OCI-LY1 (cell line): Measurements from ENCODE around the gene NAPG.

Source experiments
- H2AFZ ChIP-seq: fragments of 200-600 bp; sonication (generic), shearing (Covaris generic); 2 replicates; pipeline ENCODE4 v1.6.0; 2014; ENCODE audit warnings: antibody characterized with exemption, mild to moderate bottlenecking, low read length
- H3F3A ChIP-seq: fragments of 200-600 bp; sonication (generic), shearing (Covaris generic); 2 replicates; pipeline ENCODE4 v1.6.0; 2014; ENCODE audit warnings: mild to moderate bottlenecking, antibody characterized with exemption, low read length, moderate library complexity; ENCODE audit not compliant: insufficient read depth
- H3K27ac ChIP-seq: fragments of 200-600 bp; sonication (generic); 2 replicates; pipeline ENCODE4 v1.5.1; 2014; ENCODE audit warnings: low read length, mixed run types, mild to moderate bottlenecking, low read depth; ENCODE audit not compliant: poor library complexity, severe bottlenecking
- H3K27me3 ChIP-seq: fragments of 200-600 bp; sonication (generic); 2 replicates; pipeline ENCODE4 v1.6.0; 2014; ENCODE audit warnings: antibody characterized with exemption, mild to moderate bottlenecking, low read length, moderate library complexity; ENCODE audit not compliant: insufficient read depth
- H3K36me3 ChIP-seq: fragments of 200-600 bp; sonication (generic); 2 replicates; pipeline ENCODE4 v1.6.1; 2014; ENCODE audit warnings: mild to moderate bottlenecking, antibody characterized with exemption, low read length, moderate library complexity, mixed read lengths; ENCODE audit not compliant: insufficient read depth
- H3K4me1 ChIP-seq: fragments of 200-600 bp; sonication (generic); 2 replicates; pipeline ENCODE4 v1.5.1; 2014; ENCODE audit warnings: mild to moderate bottlenecking, low read length, moderate library complexity; ENCODE audit not compliant: insufficient read depth, severe bottlenecking
- H3K4me2 ChIP-seq: fragments of 200-600 bp; sonication (generic), shearing (Covaris generic); 2 replicates; pipeline ENCODE4 v1.6.1; 2014; ENCODE audit warnings: low read length
- H3K4me3 ChIP-seq: fragments of 200-600 bp; sonication (generic); 2 replicates; pipeline ENCODE4 v1.5.1; 2014; ENCODE audit warnings: low read length, low read depth, mild to moderate bottlenecking, mixed read lengths; ENCODE audit not compliant: poor library complexity, severe bottlenecking
- H3K79me2 ChIP-seq: fragments of 200-600 bp; shearing (Covaris generic); 2 replicates; pipeline ENCODE4 v1.6.1; 2016; ENCODE audit warnings: mixed run types, low read length, mixed read lengths; ENCODE audit not compliant: insufficient read depth
- H3K9ac ChIP-seq: fragments of 200-600 bp; sonication (generic), shearing (Covaris generic); 2 replicates; pipeline ENCODE4 v1.6.1; 2014; ENCODE audit warnings: mild to moderate bottlenecking, low read length, mixed read lengths
- H3K9me2 ChIP-seq: fragments of 200-600 bp; sonication (generic), shearing (Covaris generic); 2 replicates; pipeline ENCODE4 v1.6.1; 2014; ENCODE audit warnings: low read depth, mild to moderate bottlenecking, low read length, mixed read lengths
- H3K9me3 ChIP-seq: fragments of 200-600 bp; shearing (Covaris generic); 2 replicates; pipeline ENCODE4 v1.6.1; 2014; ENCODE audit warnings: low read length, mixed read lengths
- H4K20me1 ChIP-seq: fragments of 200-600 bp; sonication (generic), shearing (Covaris generic); 2 replicates; pipeline ENCODE4 v1.6.0; 2016; ENCODE audit warnings: mild to moderate bottlenecking, low read length; ENCODE audit not compliant: insufficient read depth
- CTCF ChIP-seq: fragments of 200-600 bp; sonication (generic), shearing (Covaris generic); IDR thresholded peaks from 2 replicates; pipeline ENCODE4 v1.5.1; 2017; ENCODE audit warnings: mild to moderate bottlenecking, antibody characterized with exemption, low read length, moderate library complexity, mixed read lengths
- EZH2 ChIP-seq: fragments of 200-600 bp; sonication (generic), shearing (Covaris generic); IDR thresholded peaks from 2 replicates; pipeline ENCODE4 v1.8.0; 2017; ENCODE audit warnings: borderline replicate concordance, mixed run types, mild to moderate bottlenecking, antibody characterized with exemption, low read length, moderate library complexity, mixed read lengths

NAPG gene

DNA sequence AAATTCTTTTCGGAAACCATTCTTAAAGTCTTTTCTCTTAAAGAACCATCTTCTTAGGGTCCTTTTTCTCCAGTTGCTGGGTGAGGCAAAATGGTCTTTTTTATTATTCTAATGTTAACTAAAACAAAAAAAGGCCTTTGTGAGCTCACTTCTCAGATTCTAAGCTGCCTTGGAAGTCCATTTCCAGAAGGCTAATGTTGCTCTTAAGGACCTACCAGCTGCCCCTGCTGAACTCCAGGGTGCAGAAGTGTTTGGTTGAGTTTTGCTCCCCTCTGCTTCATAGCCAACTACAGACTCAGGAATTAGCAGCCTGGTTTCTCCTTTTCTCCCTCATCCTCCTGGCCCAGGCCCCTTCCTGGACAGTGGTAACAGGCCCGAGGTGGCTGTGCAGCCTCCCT, 48.0 kb upstream of the NAPG start:
- no peaks in the 10 kb centered on the region for H3K79me2 ChIP-seq
- peaks cover 48% of the 10 kb centered on the region for H3K4me1 ChIP-seq
- no peak for TF ChIP-seq EZH2
- TF ChIP-seq CTCF, result no peak
- H3K27me3 ChIP-seq, result no peaks in the 10 kb centered on the region; the same call in 1 of the 2 replicates
- H3F3A ChIP-seq, result no peaks in the 10 kb centered on the region; the same call in 1 of the 2 replicates
- no peak overlapping the region for H3K27ac ChIP-seq
- no peaks in the 10 kb centered on the region for H4K20me1 ChIP-seq
- H3K9me2 ChIP-seq, result no peaks in the 10 kb centered on the region
- H2AFZ ChIP-seq, result no peak overlapping the region
- H3K4me3 ChIP-seq, result no peak overlapping the region
- no peak overlapping the region for H3K9ac ChIP-seq
- no peaks in the 10 kb centered on the region; the same call in 1 of the 2 replicates for H3K36me3 ChIP-seq
- no peaks in the 10 kb centered on the region for H3K9me3 ChIP-seq
- H3K4me2 ChIP-seq, result no peak overlapping the region

- Histone ChIP-seq H2AFZ (no peak overlapping the region), H3K4me1 (peaks cover 60% of the 10 kb centered on the region), H3K27ac (peak overlapping the region; percentile 96), H3K9me3 (no peaks in the 10 kb centered on the region), H3K9ac (no peak overlapping the region), H3K79me2 (no peaks in the 10 kb centered on the region), H3K9me2 (no peaks in the 10 kb centered on the region), H4K20me1 (no peaks in the 10 kb centered on the region), H3K4me2 (no peak overlapping the region), H3K27me3 (no peaks in the 10 kb centered on the region; the same call in 1 of the 2 replicates), H3K36me3 (no peaks in the 10 kb centered on the region; the same call in 1 of the 2 replicates), H3F3A (no peaks in the 10 kb centered on the region; the same call in 1 of the 2 replicates), H3K4me3 (no peak overlapping the region)
- TF ChIP-seq CTCF (no peak), EZH2 (no peak)
Measured at GRCh38 chr18:10481831-10482230, 44.0 kb upstream of the NAPG start.

- peak overlapping the region; percentile 42 for H3K4me2 ChIP-seq
- TF ChIP-seq CTCF (peak; percentile 66), EZH2 (no peak)
- H3K9me2 ChIP-seq, result no peaks in the 10 kb centered on the region
- H3K4me1 ChIP-seq, result peaks cover 60% of the 10 kb centered on the region
- H2AFZ ChIP-seq, result 0 out of 2 replicates have a peak overlapping the region, but pooled peaks have one; percentile 36
- peak overlapping the region; percentile 5 for H3K4me3 ChIP-seq
- H4K20me1 ChIP-seq, result no peaks in the 10 kb centered on the region
- H3K79me2 ChIP-seq, result no peaks in the 10 kb centered on the region
- H3K27ac ChIP-seq, result peak overlapping the region; percentile 96
- H3K27me3 ChIP-seq, result no peaks in the 10 kb centered on the region; the same call in 1 of the 2 replicates
- H3K9ac ChIP-seq, result peak overlapping the region; percentile 32; the same call in 1 of the 2 replicates
- no peaks in the 10 kb centered on the region for H3K9me3 ChIP-seq
- no peaks in the 10 kb centered on the region; the same call in 1 of the 2 replicates for H3K36me3 ChIP-seq
- no peaks in the 10 kb centered on the region; the same call in 1 of the 2 replicates for H3F3A ChIP-seq
Measured at GRCh38 chr18:10482363-10482984, 43.4 kb upstream of the NAPG start.
